ENCODE results near the gene SHROOM1. TPM values are rescaled to one million over a fixed set of nuclear protein-coding genes. Genes with fewer than 3 reads are reported as not detected.

Gene SHROOM1
- total and polyA plus RNA-seq, 2 donors (not counting 1 experiment from before 2014, with no cell fraction given), result 1.3 to 2.3 TPM

- no peak for ATAC-seq (ENCODE audit: low read depth)
- Mint-ChIP-seq H3K27ac (no peak overlapping the region), H3K9me3 (ENCODE audit: insufficient read depth) (no peaks in the 10 kb centered on the region), H3K4me1 (no peaks in the 10 kb centered on the region), H3K27me3 (peaks cover 35% of the 10 kb centered on the region), H3K4me3 (no peak overlapping the region)
- no peak overlapping the region for H3K4me3 ChIP-seq (ENCODE audit: control extremely low read depth in 1 of 5, extremely low read depth in 1 of 5, insufficient read depth in 1 of 5, low read depth in 2 of 5, low read length in 4 of 5)
- no peaks in the 10 kb centered on the region for H4K20me1 ChIP-seq (ENCODE audit: control insufficient read depth, insufficient read depth, low read length, poor library complexity, severe bottlenecking)
- ChIA-PET CTCF (interaction anchor here (0.6 kb wide), 1 partner anchor 514 kb away, joined by 3 read pairs; no protein-coding TSS in a partner anchor), POLR2A (no interaction called here)
- intact Hi-C loops (cut with micrococcal nuclease), result no loop called here
- TF ChIP-seq EZH2 (IDR thresholded peaks at IDR 0.05; ENCODE audit: borderline replicate concordance, insufficient read depth, low read depth, low read length, poor library complexity, severe bottlenecking), result no peak
- TF ChIP-seq, protein P1, sequence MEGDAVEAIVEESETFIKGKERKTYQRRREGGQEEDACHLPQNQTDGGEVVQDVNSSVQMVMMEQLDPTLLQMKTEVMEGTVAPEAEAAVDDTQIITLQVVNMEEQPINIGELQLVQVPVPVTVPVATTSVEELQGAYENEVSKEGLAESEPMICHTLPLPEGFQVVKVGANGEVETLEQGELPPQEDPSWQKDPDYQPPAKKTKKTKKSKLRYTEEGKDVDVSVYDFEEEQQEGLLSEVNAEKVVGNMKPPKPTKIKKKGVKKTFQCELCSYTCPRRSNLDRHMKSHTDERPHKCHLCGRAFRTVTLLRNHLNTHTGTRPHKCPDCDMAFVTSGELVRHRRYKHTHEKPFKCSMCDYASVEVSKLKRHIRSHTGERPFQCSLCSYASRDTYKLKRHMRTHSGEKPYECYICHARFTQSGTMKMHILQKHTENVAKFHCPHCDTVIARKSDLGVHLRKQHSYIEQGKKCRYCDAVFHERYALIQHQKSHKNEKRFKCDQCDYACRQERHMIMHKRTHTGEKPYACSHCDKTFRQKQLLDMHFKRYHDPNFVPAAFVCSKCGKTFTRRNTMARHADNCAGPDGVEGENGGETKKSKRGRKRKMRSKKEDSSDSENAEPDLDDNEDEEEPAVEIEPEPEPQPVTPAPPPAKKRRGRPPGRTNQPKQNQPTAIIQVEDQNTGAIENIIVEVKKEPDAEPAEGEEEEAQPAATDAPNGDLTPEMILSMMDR (IDR thresholded peaks at IDR 0.05), result no peak
- H3K27me3 ChIP-seq (replicated peaks in 1 of 4; ENCODE audit: control extremely low read depth in 1 of 4, control insufficient read depth in 3 of 4, insufficient read depth in 4 of 4, low read length in 3 of 4), result peaks cover 0 to 12% (median 2%) of the 10 kb centered on the region in 4 experiments
- 94% methylated on average over 7 of the region's 8 CpGs for WGBS (ENCODE audit: insufficient coverage)
- H3K79me2 ChIP-seq (ENCODE audit: control insufficient read depth, insufficient read depth, low read length), result no peaks in the 10 kb centered on the region
- no peaks in the 10 kb centered on the region for H3K9me3 ChIP-seq (ENCODE audit: control extremely low read depth in 1 of 3, control insufficient read depth in 2 of 3, insufficient read depth in 1 of 3, low read length in 2 of 3)
- no peak overlapping the region for H3K4me2 ChIP-seq (replicated peaks; ENCODE audit: low read depth, low read length, poor library complexity, severe bottlenecking)
- H3K27ac ChIP-seq (ENCODE audit: low read length in 2 of 2), result no peak overlapping the region
- DNase-seq, result no peak
- no peaks in the 10 kb centered on the region for H3K4me1 ChIP-seq (ENCODE audit: control insufficient read depth in 2 of 2, insufficient read depth in 2 of 2, low read length in 2 of 2)
- no peak overlapping the region for H2AFZ ChIP-seq (ENCODE audit: insufficient read depth, low read depth, low read length, poor library complexity, severe bottlenecking)
- H3K36me3 ChIP-seq (replicated peaks in 1 of 2; ENCODE audit: control extremely low read depth in 1 of 2, control insufficient read depth in 1 of 2, extremely low read depth in 1 of 2, insufficient read depth in 2 of 2, low read length in 1 of 2), result no peaks in the 10 kb centered on the region
- no peak overlapping the region for H3K9ac ChIP-seq (ENCODE audit: low read length)
Measured at GRCh38 chr5:132788990-132789886, 41.2 kb downstream of the SHROOM1 start.

- TF ChIP-seq, protein P1 (IDR thresholded peaks at IDR 0.05), result no peak
- no peak for TF ChIP-seq EZH2 (IDR thresholded peaks at IDR 0.05; ENCODE audit: borderline replicate concordance, insufficient read depth, low read depth, low read length, poor library complexity, severe bottlenecking)
Measured at GRCh38 chr5:132788508-132788907, 41.9 kb downstream of the SHROOM1 start.

More at GRCh38 chr5:132788508-132788907, 41.9 kb downstream of the SHROOM1 start:
- Histone ChIP-seq H3K79me2 (ENCODE audit: control insufficient read depth, insufficient read depth, low read length) (no peaks in the 10 kb centered on the region), H3K27me3 (replicated peaks in 1 of 4; ENCODE audit: control extremely low read depth in 1 of 4, control insufficient read depth in 3 of 4, insufficient read depth in 4 of 4, low read length in 3 of 4) (peaks cover 0 to 19% (median 5%) of the 10 kb centered on the region in 4 experiments), H3K4me3 (ENCODE audit: control extremely low read depth in 1 of 5, extremely low read depth in 1 of 5, insufficient read depth in 1 of 5, low read depth in 2 of 5, low read length in 4 of 5) (no peak overlapping the region), H3K36me3 (replicated peaks in 1 of 2; ENCODE audit: control extremely low read depth in 1 of 2, control insufficient read depth in 1 of 2, extremely low read depth in 1 of 2, insufficient read depth in 2 of 2, low read length in 1 of 2) (no peaks in the 10 kb centered on the region), H3K4me1 (ENCODE audit: control insufficient read depth in 2 of 2, insufficient read depth in 2 of 2, low read length in 2 of 2) (no peaks in the 10 kb centered on the region), H3K9me3 (ENCODE audit: control extremely low read depth in 1 of 3, control insufficient read depth in 2 of 3, insufficient read depth in 1 of 3, low read length in 2 of 3) (no peaks in the 10 kb centered on the region), H4K20me1 (ENCODE audit: control insufficient read depth, insufficient read depth, low read length, poor library complexity, severe bottlenecking) (no peaks in the 10 kb centered on the region), H3K27ac (ENCODE audit: low read length in 2 of 2) (no peak overlapping the region), H3K9ac (ENCODE audit: low read length) (no peak overlapping the region), H2AFZ (ENCODE audit: insufficient read depth, low read depth, low read length, poor library complexity, severe bottlenecking) (no peak overlapping the region), H3K4me2 (replicated peaks; ENCODE audit: low read depth, low read length, poor library complexity, severe bottlenecking) (no peak overlapping the region)
- H3K4me1 Mint-ChIP-seq, result no peaks in the 10 kb centered on the region
- intact Hi-C loops (cut with micrococcal nuclease), result no loop called here
- WGBS (ENCODE audit: insufficient coverage), result no CpG with 5 or more reads among the region's 1 CpG
- ChIA-PET CTCF (no interaction called here), POLR2A (interaction anchor here (0.7 kb wide), 1 partner anchor 360 kb away, joined by 10 read pairs; no protein-coding TSS in a partner anchor)
- H3K27me3 Mint-ChIP-seq, result peaks cover 33% of the 10 kb centered on the region
- H3K4me3 Mint-ChIP-seq, result no peak overlapping the region
- no peaks in the 10 kb centered on the region for H3K9me3 Mint-ChIP-seq (ENCODE audit: insufficient read depth)
- ATAC-seq (ENCODE audit: low read depth) (no peak), DNase-seq (no peak)
- H3K27ac Mint-ChIP-seq, result no peak overlapping the region

Measured in B cell (primary cell).